HG02973 (cell line): Measurements from ENCODE around the gene SECISBP2.
A peak's percentile ranks its signal among the peaks of the same experiment; 100 is the strongest.
"Not testable (repeated sequence)": the region's sequence is repeated elsewhere in the genome, so short reads cannot be mapped to it uniquely, and the experiment has no call there.

Source experiments
- ATAC-seq: cut with Tn5 transposase; IDR thresholded peaks from one replicate; pipeline ENCODE4 v1.9.1; 2021; ENCODE audit warnings: moderate library complexity; ENCODE audit not compliant: unreplicated experiment

The SECISBP2 gene

GRCh38 chr9:89318123-89319014 lies at the start of gene SECISBP2:
TSS of gene SECISBP2 (plus strand) at chr9:89318500. CDS start at chr9:89318577, 77 bp downstream.
- peak; percentile 84 for ATAC-seq

GRCh38 chr9:89273528-89274279 lies 44.6 kb upstream of the SECISBP2 start:
- ATAC-seq, result no peak

- ATAC-seq, result no peak
These were observed 43.5 kb upstream of the SECISBP2 start for GRCh38 chr9:89274838-89275237.

- ATAC-seq, result not testable (repeated sequence)
These were observed 42.3 kb upstream of the SECISBP2 start for GRCh38 chr9:89276040-89276439.

- ATAC-seq, result no peak
These were observed 41.3 kb upstream of the SECISBP2 start for GRCh38 chr9:89277043-89277442.

GRCh38 chr9:89277454-89277853 lies 40.8 kb upstream of the SECISBP2 start:
- peak; percentile 65 for ATAC-seq

GRCh38 chr9:89278551-89278950 lies 39.7 kb upstream of the SECISBP2 start:
- no peak for ATAC-seq

- no peak for ATAC-seq
These were observed 39.1 kb upstream of the SECISBP2 start for GRCh38 chr9:89278997-89279739.

- ATAC-seq, result no peak
These were observed 37.2 kb upstream of the SECISBP2 start for GRCh38 chr9:89281106-89281505.

GRCh38 chr9:89282248-89282968 lies 35.9 kb upstream of the SECISBP2 start:
- not testable (repeated sequence) for ATAC-seq

- ATAC-seq, result no peak
These were observed 34.2 kb upstream of the SECISBP2 start for GRCh38 chr9:89284076-89284475.

- no peak for ATAC-seq
These were observed 26.6 kb upstream of the SECISBP2 start for GRCh38 chr9:89291741-89292140.

GRCh38 chr9:89293014-89293413 lies 25.3 kb upstream of the SECISBP2 start:
- no peak for ATAC-seq

- ATAC-seq, result no peak
These were observed 22.9 kb upstream of the SECISBP2 start for GRCh38 chr9:89295400-89295799.

- not testable (repeated sequence) for ATAC-seq
These were observed 16.3 kb upstream of the SECISBP2 start for GRCh38 chr9:89301996-89302395.

GRCh38 chr9:89304020-89304833 lies 14.1 kb upstream of the SECISBP2 start:
- no peak for ATAC-seq

GRCh38 chr9:89304834-89305188 lies 13.5 kb upstream of the SECISBP2 start:
- no peak for ATAC-seq

GRCh38 chr9:89305868-89306267 lies 12.4 kb upstream of the SECISBP2 start:
- no peak for ATAC-seq

- no peak for ATAC-seq
These were observed 9.1 kb upstream of the SECISBP2 start for GRCh38 chr9:89309166-89309565.
